ENCODE data around the gene NYNRIN. TPM values are rescaled to one million over a fixed set of nuclear protein-coding genes. Genes with fewer than 3 reads are reported as not detected.

The NYNRIN gene
- total and polyA plus RNA-seq, 2 experiments from 2014 or later: 3.1 to 20.0 TPM

DNA sequence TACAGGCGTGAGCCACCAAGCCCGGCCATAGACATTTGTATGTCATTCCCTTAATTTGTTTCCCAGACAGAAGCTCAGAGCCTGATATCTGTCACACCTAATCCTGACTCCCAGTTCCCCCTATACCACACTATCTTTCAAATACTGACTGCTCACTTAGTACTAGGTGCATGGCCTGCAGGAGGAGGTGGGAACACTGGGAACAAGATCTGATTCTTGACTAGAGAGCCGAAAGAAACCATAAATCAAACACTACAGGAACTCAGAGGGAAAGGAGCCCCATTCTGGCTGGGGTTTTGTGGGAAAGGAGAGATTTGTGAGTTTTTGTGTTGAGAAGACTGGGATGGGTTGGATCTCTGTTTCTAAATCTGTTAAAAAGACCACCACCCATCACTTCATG lies 35.9 kb downstream of the NYNRIN start:
- Mint-ChIP-seq H3K27me3 (ENCODE audit: insufficient read depth, low read depth, poor library complexity) (peaks cover 17% of the 10 kb centered on the region), H3K9me3 (no peaks in the 10 kb centered on the region), H3K27ac (no peak overlapping the region), H3K4me3 (no peak overlapping the region), H3K36me3 (ENCODE audit: low read depth) (peaks cover 31% of the 10 kb centered on the region), H3K4me1 (peaks cover 15% of the 10 kb centered on the region; the same call in 2 of the 3 replicates)
- no peaks in the 10 kb centered on the region for H3K79me2 ChIP-seq (replicated peaks; ENCODE audit: insufficient read depth)
- H3K27ac ChIP-seq (ENCODE audit: low read depth): no peak overlapping the region
- ATAC-seq (no peak), DNase-seq (ENCODE audit: low spot score) (no peak)
- peaks cover 7% of the 10 kb centered on the region for H3F3A ChIP-seq (replicated peaks; ENCODE audit: low read depth)
- TF ChIP-seq POLR2AphosphoS5 (IDR thresholded peaks at IDR 0.05; ENCODE audit: low read depth) (no peak), STAT1 (IDR thresholded peaks at IDR 0.05; ENCODE audit: unreplicated experiment) (no peak), EZH2 (IDR thresholded peaks at IDR 0.05; ENCODE audit: low read depth, unreplicated experiment) (no peak), JUNB (IDR thresholded peaks at IDR 0.05; ENCODE audit: unreplicated experiment) (no peak), CREB1 (CRISPR knock-in tag; IDR thresholded peaks at IDR 0.05; ENCODE audit: low read depth) (no peak), NANOG (IDR thresholded peaks at IDR 0.05; ENCODE audit: borderline replicate concordance) (no peak)
- TF ChIP-seq, protein P1, sequence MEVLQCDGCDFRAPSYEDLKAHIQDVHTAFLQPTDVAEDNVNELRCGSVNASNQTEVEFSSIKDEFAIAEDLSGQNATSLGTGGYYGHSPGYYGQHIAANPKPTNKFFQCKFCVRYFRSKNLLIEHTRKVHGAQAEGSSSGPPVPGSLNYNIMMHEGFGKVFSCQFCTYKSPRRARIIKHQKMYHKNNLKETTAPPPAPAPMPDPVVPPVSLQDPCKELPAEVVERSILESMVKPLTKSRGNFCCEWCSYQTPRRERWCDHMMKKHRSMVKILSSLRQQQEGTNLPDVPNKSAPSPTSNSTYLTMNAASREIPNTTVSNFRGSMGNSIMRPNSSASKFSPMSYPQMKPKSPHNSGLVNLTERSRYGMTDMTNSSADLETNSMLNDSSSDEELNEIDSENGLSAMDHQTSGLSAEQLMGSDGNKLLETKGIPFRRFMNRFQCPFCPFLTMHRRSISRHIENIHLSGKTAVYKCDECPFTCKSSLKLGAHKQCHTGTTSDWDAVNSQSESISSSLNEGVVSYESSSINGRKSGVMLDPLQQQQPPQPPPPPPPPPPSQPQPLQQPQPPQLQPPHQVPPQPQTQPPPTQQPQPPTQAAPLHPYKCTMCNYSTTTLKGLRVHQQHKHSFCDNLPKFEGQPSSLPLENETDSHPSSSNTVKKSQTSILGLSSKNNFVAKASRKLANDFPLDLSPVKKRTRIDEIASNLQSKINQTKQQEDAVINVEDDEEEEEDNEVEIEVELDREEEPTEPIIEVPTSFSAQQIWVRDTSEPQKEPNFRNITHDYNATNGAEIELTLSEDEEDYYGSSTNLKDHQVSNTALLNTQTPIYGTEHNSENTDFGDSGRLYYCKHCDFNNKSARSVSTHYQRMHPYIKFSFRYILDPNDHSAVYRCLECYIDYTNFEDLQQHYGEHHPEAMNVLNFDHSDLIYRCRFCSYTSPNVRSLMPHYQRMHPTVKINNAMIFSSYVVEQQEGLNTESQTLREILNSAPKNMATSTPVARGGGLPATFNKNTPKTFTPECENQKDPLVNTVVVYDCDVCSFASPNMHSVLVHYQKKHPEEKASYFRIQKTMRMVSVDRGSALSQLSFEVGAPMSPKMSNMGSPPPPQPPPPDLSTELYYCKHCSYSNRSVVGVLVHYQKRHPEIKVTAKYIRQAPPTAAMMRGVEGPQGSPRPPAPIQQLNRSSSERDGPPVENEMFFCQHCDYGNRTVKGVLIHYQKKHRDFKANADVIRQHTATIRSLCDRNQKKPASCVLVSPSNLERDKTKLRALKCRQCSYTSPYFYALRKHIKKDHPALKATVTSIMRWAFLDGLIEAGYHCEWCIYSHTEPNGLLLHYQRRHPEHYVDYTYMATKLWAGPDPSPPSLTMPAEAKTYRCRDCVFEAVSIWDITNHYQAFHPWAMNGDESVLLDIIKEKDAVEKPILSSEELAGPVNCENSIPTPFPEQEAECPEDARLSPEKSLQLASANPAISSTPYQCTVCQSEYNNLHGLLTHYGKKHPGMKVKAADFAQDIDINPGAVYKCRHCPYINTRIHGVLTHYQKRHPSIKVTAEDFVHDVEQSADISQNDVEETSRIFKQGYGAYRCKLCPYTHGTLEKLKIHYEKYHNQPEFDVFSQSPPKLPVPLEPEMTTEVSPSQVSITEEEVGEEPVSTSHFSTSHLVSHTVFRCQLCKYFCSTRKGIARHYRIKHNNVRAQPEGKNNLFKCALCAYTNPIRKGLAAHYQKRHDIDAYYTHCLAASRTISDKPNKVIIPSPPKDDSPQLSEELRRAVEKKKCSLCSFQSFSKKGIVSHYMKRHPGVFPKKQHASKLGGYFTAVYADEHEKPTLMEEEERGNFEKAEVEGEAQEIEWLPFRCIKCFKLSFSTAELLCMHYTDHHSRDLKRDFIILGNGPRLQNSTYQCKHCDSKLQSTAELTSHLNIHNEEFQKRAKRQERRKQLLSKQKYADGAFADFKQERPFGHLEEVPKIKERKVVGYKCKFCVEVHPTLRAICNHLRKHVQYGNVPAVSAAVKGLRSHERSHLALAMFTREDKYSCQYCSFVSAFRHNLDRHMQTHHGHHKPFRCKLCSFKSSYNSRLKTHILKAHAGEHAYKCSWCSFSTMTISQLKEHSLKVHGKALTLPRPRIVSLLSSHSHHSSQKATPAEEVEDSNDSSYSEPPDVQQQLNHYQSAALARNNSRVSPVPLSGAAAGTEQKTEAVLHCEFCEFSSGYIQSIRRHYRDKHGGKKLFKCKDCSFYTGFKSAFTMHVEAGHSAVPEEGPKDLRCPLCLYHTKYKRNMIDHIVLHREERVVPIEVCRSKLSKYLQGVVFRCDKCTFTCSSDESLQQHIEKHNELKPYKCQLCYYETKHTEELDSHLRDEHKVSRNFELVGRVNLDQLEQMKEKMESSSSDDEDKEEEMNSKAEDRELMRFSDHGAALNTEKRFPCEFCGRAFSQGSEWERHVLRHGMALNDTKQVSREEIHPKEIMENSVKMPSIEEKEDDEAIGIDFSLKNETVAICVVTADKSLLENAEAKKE (CRISPR knock-in tag; IDR thresholded peaks at IDR 0.05): no peak
- TF ChIP-seq, protein P2, sequence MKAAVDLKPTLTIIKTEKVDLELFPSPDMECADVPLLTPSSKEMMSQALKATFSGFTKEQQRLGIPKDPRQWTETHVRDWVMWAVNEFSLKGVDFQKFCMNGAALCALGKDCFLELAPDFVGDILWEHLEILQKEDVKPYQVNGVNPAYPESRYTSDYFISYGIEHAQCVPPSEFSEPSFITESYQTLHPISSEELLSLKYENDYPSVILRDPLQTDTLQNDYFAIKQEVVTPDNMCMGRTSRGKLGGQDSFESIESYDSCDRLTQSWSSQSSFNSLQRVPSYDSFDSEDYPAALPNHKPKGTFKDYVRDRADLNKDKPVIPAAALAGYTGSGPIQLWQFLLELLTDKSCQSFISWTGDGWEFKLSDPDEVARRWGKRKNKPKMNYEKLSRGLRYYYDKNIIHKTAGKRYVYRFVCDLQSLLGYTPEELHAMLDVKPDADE (IDR thresholded peaks at IDR 0.05): no peak
- TF ChIP-seq, protein P3, sequence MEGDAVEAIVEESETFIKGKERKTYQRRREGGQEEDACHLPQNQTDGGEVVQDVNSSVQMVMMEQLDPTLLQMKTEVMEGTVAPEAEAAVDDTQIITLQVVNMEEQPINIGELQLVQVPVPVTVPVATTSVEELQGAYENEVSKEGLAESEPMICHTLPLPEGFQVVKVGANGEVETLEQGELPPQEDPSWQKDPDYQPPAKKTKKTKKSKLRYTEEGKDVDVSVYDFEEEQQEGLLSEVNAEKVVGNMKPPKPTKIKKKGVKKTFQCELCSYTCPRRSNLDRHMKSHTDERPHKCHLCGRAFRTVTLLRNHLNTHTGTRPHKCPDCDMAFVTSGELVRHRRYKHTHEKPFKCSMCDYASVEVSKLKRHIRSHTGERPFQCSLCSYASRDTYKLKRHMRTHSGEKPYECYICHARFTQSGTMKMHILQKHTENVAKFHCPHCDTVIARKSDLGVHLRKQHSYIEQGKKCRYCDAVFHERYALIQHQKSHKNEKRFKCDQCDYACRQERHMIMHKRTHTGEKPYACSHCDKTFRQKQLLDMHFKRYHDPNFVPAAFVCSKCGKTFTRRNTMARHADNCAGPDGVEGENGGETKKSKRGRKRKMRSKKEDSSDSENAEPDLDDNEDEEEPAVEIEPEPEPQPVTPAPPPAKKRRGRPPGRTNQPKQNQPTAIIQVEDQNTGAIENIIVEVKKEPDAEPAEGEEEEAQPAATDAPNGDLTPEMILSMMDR (conservative IDR thresholded peaks at IDR 0.05; ENCODE audit: low read depth in 2 of 2): no peak
- TF ChIP-seq, protein P4, sequence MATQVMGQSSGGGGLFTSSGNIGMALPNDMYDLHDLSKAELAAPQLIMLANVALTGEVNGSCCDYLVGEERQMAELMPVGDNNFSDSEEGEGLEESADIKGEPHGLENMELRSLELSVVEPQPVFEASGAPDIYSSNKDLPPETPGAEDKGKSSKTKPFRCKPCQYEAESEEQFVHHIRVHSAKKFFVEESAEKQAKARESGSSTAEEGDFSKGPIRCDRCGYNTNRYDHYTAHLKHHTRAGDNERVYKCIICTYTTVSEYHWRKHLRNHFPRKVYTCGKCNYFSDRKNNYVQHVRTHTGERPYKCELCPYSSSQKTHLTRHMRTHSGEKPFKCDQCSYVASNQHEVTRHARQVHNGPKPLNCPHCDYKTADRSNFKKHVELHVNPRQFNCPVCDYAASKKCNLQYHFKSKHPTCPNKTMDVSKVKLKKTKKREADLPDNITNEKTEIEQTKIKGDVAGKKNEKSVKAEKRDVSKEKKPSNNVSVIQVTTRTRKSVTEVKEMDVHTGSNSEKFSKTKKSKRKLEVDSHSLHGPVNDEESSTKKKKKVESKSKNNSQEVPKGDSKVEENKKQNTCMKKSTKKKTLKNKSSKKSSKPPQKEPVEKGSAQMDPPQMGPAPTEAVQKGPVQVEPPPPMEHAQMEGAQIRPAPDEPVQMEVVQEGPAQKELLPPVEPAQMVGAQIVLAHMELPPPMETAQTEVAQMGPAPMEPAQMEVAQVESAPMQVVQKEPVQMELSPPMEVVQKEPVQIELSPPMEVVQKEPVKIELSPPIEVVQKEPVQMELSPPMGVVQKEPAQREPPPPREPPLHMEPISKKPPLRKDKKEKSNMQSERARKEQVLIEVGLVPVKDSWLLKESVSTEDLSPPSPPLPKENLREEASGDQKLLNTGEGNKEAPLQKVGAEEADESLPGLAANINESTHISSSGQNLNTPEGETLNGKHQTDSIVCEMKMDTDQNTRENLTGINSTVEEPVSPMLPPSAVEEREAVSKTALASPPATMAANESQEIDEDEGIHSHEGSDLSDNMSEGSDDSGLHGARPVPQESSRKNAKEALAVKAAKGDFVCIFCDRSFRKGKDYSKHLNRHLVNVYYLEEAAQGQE (IDR thresholded peaks at IDR 0.05; ENCODE audit: unreplicated experiment): no peak
- H3K9me2 ChIP-seq (ENCODE audit: insufficient read depth): no peaks in the 10 kb centered on the region
- H3K4me1 ChIP-seq (ENCODE audit: insufficient read depth): peaks cover 12% of the 10 kb centered on the region
- H2AFZ ChIP-seq: no peak overlapping the region
- H4K20me1 ChIP-seq (replicated peaks; ENCODE audit: insufficient read depth): no peaks in the 10 kb centered on the region; the same call in 1 of the 2 replicates
- H3K27me3 ChIP-seq (ENCODE audit: insufficient read depth): 0 out of 2 replicates have a peak, but pooled peaks cover 5% of the 10 kb centered on the region
- no peak overlapping the region for H3K4me2 ChIP-seq
- no peak overlapping the region for H3K4me3 ChIP-seq
- H3K36me3 ChIP-seq (ENCODE audit: insufficient read depth): no peaks in the 10 kb centered on the region

Data from GM23338 (cell line).